A673 (cell line): Measurements from ENCODE around the gene BUB3. TPM values are rescaled to one million over a fixed set of nuclear protein-coding genes. Genes with fewer than 3 reads are reported as not detected.

Experiments used
- BruUV-seq: library from RNA; stranded (reverse); fragments of 400-500 nt; replicated peaks from 2 replicates; lab custom pipeline; 2021; lab: Mats Ljungman, UMichigan
- CTCF ChIA-PET: fragments of 300-600 bp; sonication (Branson Sonifier 250); formaldehyde crosslinking; loops from one replicate; lab custom pipeline; 2022; ENCODE audit warnings: antibody characterized with exemption; lab: Charles Lee
- POLR2A ChIA-PET: fragments of 300-600 bp; sonication (Branson Sonifier 250); formaldehyde crosslinking; loops from one replicate; lab custom pipeline; 2022; ENCODE audit warnings: antibody characterized with exemption; ENCODE audit not compliant: low non-redundant PET; lab: Charles Lee
- DNase-seq: peaks from one replicate; pipeline ENCODE4 v3.0.0-alpha.2; 2015; ENCODE audit warnings: low spot score
- H3K27ac ChIP-seq: fragments of 200-600 bp; sonication (generic); 2 replicates; pipeline ENCODE4 v1.5.1; 2016; ENCODE audit warnings: mixed run types, low read depth, mild to moderate bottlenecking, mixed read lengths, antibody characterized with exemption, low read length; ENCODE audit not compliant: poor library complexity, severe bottlenecking
- H3K27me3 ChIP-seq: fragments of 200-600 bp; sonication (generic); replicated peaks from 2 replicates; pipeline ENCODE4 v1.6.1; 2017; ENCODE audit warnings: mixed run types, low read depth, mild to moderate bottlenecking, mixed read lengths, antibody characterized with exemption, low read length; ENCODE audit not compliant: insufficient read depth, poor library complexity
- H3K36me3 ChIP-seq: fragments of 200-600 bp; sonication (generic); 2 replicates; pipeline ENCODE4 v1.6.1; 2016; ENCODE audit warnings: mixed run types, mild to moderate bottlenecking, mixed read lengths, antibody characterized with exemption, low read length; ENCODE audit not compliant: insufficient read depth, poor library complexity, severe bottlenecking
- H3K4me1 ChIP-seq: fragments of 200-600 bp; sonication (generic); 2 replicates; pipeline ENCODE4 v1.6.1; 2017; ENCODE audit warnings: mixed run types, mild to moderate bottlenecking, mixed read lengths, antibody characterized with exemption, low read length; ENCODE audit not compliant: insufficient read depth, poor library complexity, severe bottlenecking
- H3K4me3 ChIP-seq: fragments of 200-600 bp; sonication (generic); 2 replicates; pipeline ENCODE4 v1.5.1; 2016; ENCODE audit warnings: low read depth, mixed run types, mild to moderate bottlenecking, mixed read lengths, low read length; ENCODE audit not compliant: poor library complexity, severe bottlenecking
- H3K9me3 ChIP-seq: fragments of 200-600 bp; sonication (generic); 2 replicates; pipeline ENCODE4 v1.6.1; 2016; ENCODE audit warnings: mixed run types, low read depth, mild to moderate bottlenecking, mixed read lengths, antibody characterized with exemption, low read length; ENCODE audit not compliant: poor library complexity, severe bottlenecking
- CTCF ChIP-seq: fragments of 300-800, 200-600 bp; sonication (generic); conservative IDR thresholded peaks from 2 replicates; pipeline ENCODE4 v1.5.1; 2017; ENCODE audit warnings: low read depth, mild to moderate bottlenecking, antibody characterized with exemption, low read length, moderate library complexity, mixed read lengths
- EZH2 ChIP-seq: fragments of 200-600 bp; sonication (generic); IDR thresholded peaks from 2 replicates; pipeline ENCODE4 v1.6.1; 2017; ENCODE audit warnings: borderline replicate concordance, low read depth, mild to moderate bottlenecking, mixed read lengths, antibody characterized with exemption, low read length; ENCODE audit not compliant: poor library complexity, severe bottlenecking
- intact Hi-C: fragments of 100-400 bp; cut with micrococcal nuclease; formaldehyde crosslinking; loops from one replicate; pipeline ENCODE4 v1.10.0; 2022; ENCODE audit not compliant: unreplicated experiment
- total RNA-seq: library from RNA; stranded (reverse); gene quantifications from 2 replicates; pipeline ENCODE4 v1.2.3, GENCODE V29; 2021

BUB3 gene
- total RNA-seq, 1 experiment from 2014 or later, result 207 TPM

- peaks cover 7% of the 10 kb centered on the region for H3K4me1 ChIP-seq
- intact Hi-C loops, result no loop called here
- ChIA-PET CTCF (no interaction called here), POLR2A (no interaction called here)
- peaks cover 51% of the 10 kb centered on the region for H3K27me3 ChIP-seq
- DNase-seq, result no peak
- H3K27ac ChIP-seq, result no peak overlapping the region
- no TSS peak for BruUV-seq
- H3K36me3 ChIP-seq, result peaks cover 9% of the 10 kb centered on the region
- no peaks in the 10 kb centered on the region for H3K9me3 ChIP-seq
- no peak overlapping the region for H3K4me3 ChIP-seq
- TF ChIP-seq CTCF (no peak), EZH2 (no peak)
Observed at GRCh38 chr10:123150986-123151736, 3.0 kb upstream of the BUB3 start.

DNA sequence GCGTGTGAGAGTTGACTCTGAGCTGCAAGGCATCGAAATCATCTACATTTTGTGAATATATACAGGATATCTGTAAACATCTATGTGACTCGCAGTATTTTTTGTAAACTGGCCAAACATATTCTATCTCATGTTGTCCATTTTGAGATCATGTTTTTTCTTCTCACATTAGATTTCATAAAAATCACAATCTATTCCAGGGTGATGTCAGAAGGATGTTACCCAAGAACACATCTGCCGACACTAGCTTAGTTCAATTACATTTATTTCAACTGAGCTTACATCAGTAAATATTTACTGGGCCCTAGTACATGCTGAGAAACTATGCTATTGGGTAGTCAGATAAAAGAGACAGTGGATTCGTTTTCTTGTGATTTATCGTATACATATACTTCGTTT, 2.5 kb upstream of the BUB3 start:
- intact Hi-C loops, result no loop called here
- peaks cover 15% of the 10 kb centered on the region for H3K36me3 ChIP-seq
- H3K4me3 ChIP-seq, result no peak overlapping the region
- ChIA-PET CTCF (no interaction called here), POLR2A (no interaction called here)
- TF ChIP-seq EZH2 (no peak), CTCF (no peak)
- peaks cover 6% of the 10 kb centered on the region for H3K4me1 ChIP-seq
- H3K27ac ChIP-seq, result no peak overlapping the region
- no peaks in the 10 kb centered on the region for H3K9me3 ChIP-seq
- BruUV-seq, result no TSS peak
- DNase-seq, result no peak
- H3K27me3 ChIP-seq, result peaks cover 46% of the 10 kb centered on the region

GRCh38 chr10:123153486-123154091, 613 bp upstream of the BUB3 start:
- POLR2A ChIA-PET, result interaction anchor here (0.9 to 1.0 kb wide), 2 partner anchors 8 to 23 kb away, joined by 3 read pairs; no protein-coding TSS in a partner anchor
- Histone ChIP-seq H3K4me1 (peaks cover 13% of the 10 kb centered on the region), H3K27ac (no peak overlapping the region), H3K27me3 (peaks cover 27% of the 10 kb centered on the region), H3K9me3 (no peaks in the 10 kb centered on the region), H3K36me3 (peaks cover 34% of the 10 kb centered on the region), H3K4me3 (no peak overlapping the region)
- DNase-seq, result no peak
- BruUV-seq, result no TSS peak
- CTCF ChIA-PET, result interaction anchor here (0.8 kb wide), 1 partner anchor 20 kb away, joined by 6 read pairs; no protein-coding TSS in a partner anchor
- intact Hi-C loops, result no loop called here
- TF ChIP-seq CTCF (no peak), EZH2 (no peak)
